Parathyroid adenoma (tissue), 2 donors: ENCODE results near the gene OGG1.

Source experiments
- H2AFZ ChIP-seq: fragments of 300-600 bp; sonication (generic); one replicate; pipeline ENCODE4 v1.7.0; 2017; ENCODE audit warnings: antibody characterized with exemption, mild to moderate bottlenecking
- H3K27ac ChIP-seq: fragments of 300-600 bp; sonication (generic); one replicate; pipeline ENCODE4 v1.7.0; 2017
- H3K27me3 ChIP-seq: fragments of 300-600 bp; sonication (generic); one replicate; pipeline ENCODE4 v1.7.0; 2017; ENCODE audit warnings: low read length; ENCODE audit not compliant: control insufficient read depth, insufficient read depth
- H3K36me3 ChIP-seq: fragments of 300-600 bp; sonication (generic); one replicate; pipeline ENCODE4 v1.7.0; 2017; ENCODE audit warnings: low read length; ENCODE audit not compliant: control insufficient read depth, insufficient read depth
- H3K4me1 ChIP-seq: fragments of 300-600 bp; sonication (generic); one replicate; pipeline ENCODE4 v1.7.0; 2017; ENCODE audit warnings: control low read depth
- H3K4me2 ChIP-seq: fragments of 300-600 bp; sonication (generic); one replicate; pipeline ENCODE4 v1.7.0; 2017; ENCODE audit warnings: low read length
- H3K4me3 ChIP-seq: fragments of 300-600 bp; sonication (generic); one replicate; pipeline ENCODE4 v1.7.0; 2017; ENCODE audit warnings: low read depth, low read length
- H3K79me2 ChIP-seq: fragments of 300-600 bp; sonication (generic); one replicate; pipeline ENCODE4 v1.7.0; 2017; ENCODE audit warnings: control low read depth
- H3K9ac ChIP-seq: fragments of 300-600 bp; sonication (generic); one replicate; pipeline ENCODE4 v1.7.0; 2017; ENCODE audit warnings: mild to moderate bottlenecking
- H3K9me3 ChIP-seq: fragments of 300-600 bp; sonication (generic); one replicate; pipeline ENCODE4 v1.7.0; 2017; ENCODE audit warnings: low read length; ENCODE audit not compliant: control insufficient read depth
- CTCF ChIP-seq: fragments of 300-600 bp; sonication (generic); IDR thresholded peaks from one replicate; pipeline ENCODE4 v1.7.0; 2017; ENCODE audit warnings: antibody characterized with exemption, mild to moderate bottlenecking
- donor health status: primary hyperparathyroidism.

OGG1 gene

DNA sequence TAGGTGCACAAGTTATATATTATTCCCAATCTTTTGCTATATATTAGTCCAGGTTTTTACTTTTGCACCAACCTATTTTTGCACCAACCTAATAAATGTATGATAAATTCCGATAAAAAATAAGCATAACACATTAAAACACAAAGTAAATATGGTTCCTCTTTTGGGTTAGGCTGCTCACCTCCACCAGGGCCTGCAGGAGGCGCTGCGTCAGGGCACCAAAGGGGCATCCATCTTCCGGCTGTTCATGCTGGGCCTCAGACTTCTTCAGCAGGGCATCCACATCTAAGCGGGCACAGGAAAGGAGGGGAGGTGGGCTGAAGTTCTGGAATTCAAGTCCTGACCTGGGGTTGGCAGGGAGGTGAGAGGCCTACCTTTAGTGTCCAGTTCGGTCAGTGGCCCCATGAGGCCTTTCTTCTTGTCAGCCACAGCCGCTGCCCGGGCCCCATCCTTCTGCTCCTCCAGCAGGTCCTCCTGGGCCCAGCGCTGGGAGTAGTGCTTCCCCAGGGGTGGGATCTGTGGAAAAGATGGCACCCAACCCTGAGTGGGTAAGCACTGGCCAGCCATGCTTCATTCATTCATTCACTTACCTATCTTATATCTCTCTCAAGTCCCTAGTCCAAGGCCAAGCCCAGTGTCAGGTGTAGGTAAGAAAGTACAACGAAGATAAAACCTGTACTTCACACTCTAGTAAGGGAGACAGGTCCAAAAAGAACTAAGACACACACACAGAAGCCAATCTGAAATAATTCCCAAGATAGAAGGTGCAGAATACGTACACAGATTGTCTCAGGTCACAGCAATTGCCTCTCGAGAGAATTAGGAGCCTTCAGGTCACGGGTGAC lies 37.3 kb downstream of the OGG1 start:
- Histone ChIP-seq H3K27ac (peak overlapping the region; percentile 45), H3K36me3 (no peaks in the 10 kb centered on the region), H3K9me3 (no peaks in the 10 kb centered on the region), H3K4me3 (no peak overlapping the region), H3K4me2 (no peak overlapping the region), H3K4me1 (peaks cover 11% of the 10 kb centered on the region), H3K79me2 (no peaks in the 10 kb centered on the region), H3K27me3 (no peaks in the 10 kb centered on the region), H3K9ac (no peak overlapping the region), H2AFZ (no peak overlapping the region)
- no peak for TF ChIP-seq CTCF

GRCh38 chr3:9787714-9788113 lies 38.0 kb downstream of the OGG1 start:
- Histone ChIP-seq H3K27ac (no peak overlapping the region), H3K36me3 (no peaks in the 10 kb centered on the region), H3K4me1 (peaks cover 11% of the 10 kb centered on the region), H3K9ac (no peak overlapping the region), H3K4me2 (no peak overlapping the region), H3K79me2 (no peaks in the 10 kb centered on the region), H3K9me3 (no peaks in the 10 kb centered on the region), H3K4me3 (no peak overlapping the region), H2AFZ (no peak overlapping the region), H3K27me3 (no peaks in the 10 kb centered on the region)
- TF ChIP-seq CTCF, result no peak

DNA sequence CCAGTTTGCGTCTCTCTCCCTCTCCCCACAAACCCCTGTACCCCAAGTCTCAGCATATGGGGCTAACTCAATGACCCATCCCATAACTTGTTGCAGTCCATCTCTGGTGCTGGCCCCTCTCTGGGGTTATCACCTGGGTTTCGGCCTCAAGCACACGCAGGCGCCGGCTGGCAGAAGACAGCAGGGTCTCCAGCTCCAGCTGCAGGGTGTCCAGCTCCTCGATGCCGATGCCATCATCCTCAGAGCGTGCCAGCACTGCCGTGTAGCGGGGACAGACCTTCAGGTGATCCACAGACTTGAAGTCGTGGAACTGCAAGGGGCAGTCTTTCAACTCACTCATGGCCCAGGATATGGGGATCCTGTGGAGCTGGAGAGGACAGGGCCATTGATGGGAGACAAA lies 41.4 kb downstream of the OGG1 start:
- no peak overlapping the region for H3K27ac ChIP-seq
- no peaks in the 10 kb centered on the region for H3K9me3 ChIP-seq
- H3K36me3 ChIP-seq, result no peaks in the 10 kb centered on the region
- no peak overlapping the region for H3K9ac ChIP-seq
- peaks cover 29% of the 10 kb centered on the region for H3K79me2 ChIP-seq
- no peak overlapping the region for H2AFZ ChIP-seq
- no peak overlapping the region for H3K4me3 ChIP-seq
- no peak for TF ChIP-seq CTCF
- no peaks in the 10 kb centered on the region for H3K27me3 ChIP-seq
- H3K4me2 ChIP-seq, result no peak overlapping the region
- peaks cover 17% of the 10 kb centered on the region for H3K4me1 ChIP-seq

GRCh38 chr3:9791790-9792404 lies 42.1 kb downstream of the OGG1 start:
- H2AFZ ChIP-seq, result peak overlapping the region; percentile 84
- no peaks in the 10 kb centered on the region for H3K27me3 ChIP-seq
- H3K36me3 ChIP-seq, result no peaks in the 10 kb centered on the region
- H3K79me2 ChIP-seq, result peaks cover 34% of the 10 kb centered on the region
- H3K4me1 ChIP-seq, result peaks cover 15% of the 10 kb centered on the region
- TF ChIP-seq CTCF, result no peak
- H3K4me3 ChIP-seq, result peak overlapping the region; percentile 92
- no peaks in the 10 kb centered on the region for H3K9me3 ChIP-seq
- peak overlapping the region; percentile 90 for H3K27ac ChIP-seq
- peak overlapping the region; percentile 92 for H3K9ac ChIP-seq
- peak overlapping the region; percentile 90 for H3K4me2 ChIP-seq
